K562 (cell line): ENCODE results near the gene GPT2. TPM values are rescaled to one million over a fixed set of nuclear protein-coding genes. Genes with fewer than 3 reads are reported as not detected.

Experiments used
- CBX8 ChIP-seq: fragments of 200-600 bp; sonication (generic); IDR thresholded peaks from 2 replicates; pipeline ENCODE4 v1.6.1; 2012; ENCODE audit warnings: borderline replicate concordance, mixed run types, low read depth, mild to moderate bottlenecking, moderate library complexity, mixed read lengths, low read length, control low read depth, inconsistent platforms; ENCODE audit not compliant: poor library complexity, severe bottlenecking; ENCODE audit errors: extremely low read depth
- EP400 ChIP-seq: fragments of 450-650 bp; IDR thresholded peaks from 2 replicates; pipeline ENCODE4 v1.6.1; 2017; ENCODE audit warnings: antibody characterized with exemption, mild to moderate bottlenecking, moderate library complexity
- ESRRB ChIP-seq: fragments of 250-450 bp; sonication (Bioruptor Pico); IDR thresholded peaks from 2 replicates; pipeline ENCODE4 v1.5.0; 2020; ENCODE audit warnings: mild to moderate bottlenecking, moderate library complexity, borderline replicate concordance
- KHSRP ChIP-seq: fragments of 450-650 bp; IDR thresholded peaks from 2 replicates; pipeline ENCODE4 v1.6.1; 2017
- PTTG1 ChIP-seq: fragments of 450-650 bp; IDR thresholded peaks from 2 replicates; pipeline ENCODE4 v1.6.1; 2016; ENCODE audit warnings: low read depth, mild to moderate bottlenecking, missing genetic modification characterization, missing compliant biosample characterization
- RBM22 ChIP-seq: fragments of 200-400 bp; formaldehyde crosslinking; IDR thresholded peaks from 2 replicates; pipeline ENCODE4 v1.6.1; 2018; ENCODE audit warnings: low read length, low read depth; ENCODE audit not compliant: poor library complexity, severe bottlenecking
- RBM34 ChIP-seq: fragments of 200-400 bp; formaldehyde crosslinking; IDR thresholded peaks from 2 replicates; pipeline ENCODE4 v1.6.1; 2018; ENCODE audit warnings: low read length, borderline replicate concordance; ENCODE audit not compliant: insufficient read depth
- SMARCE1 ChIP-seq: fragments of 450-650 bp; IDR thresholded peaks from 2 replicates; pipeline ENCODE4 v1.7.1; 2016; ENCODE audit warnings: mild to moderate bottlenecking
- SNIP1 ChIP-seq: fragments of 450-650 bp; IDR thresholded peaks from 2 replicates; pipeline ENCODE4 v1.7.1; 2017; ENCODE audit warnings: low read depth, mild to moderate bottlenecking
- ZNF717 ChIP-seq: fragments of 250-450 bp; sonication (Bioruptor Pico); IDR thresholded peaks from 2 replicates; pipeline ENCODE4 v1.5.0; 2021
- polyA plus RNA-seq, 8 experiments: library from polyadenylated mRNA; depleted of rRNA in 4 of 8; stranded (reverse) in 5 of 8; unstranded in 3 of 8; fragments of >200 nt; fragmentation: Nextera tagmentation in 2 of 8; fragmentation: Illumina TruSeq in 1 of 8; extraction: Ambion mirVana in 2 of 8; extraction: Trizol in 1 of 8; gene quantifications; 2 replicates each; pipeline versions ENCODE4 v1.2.1 to v1.2.3, GENCODE V29; 2011 to 2014; ENCODE audit warnings: inconsistent platforms in 1 of 8, missing spikeins in 1 of 8
- total RNA-seq, 7 experiments: library from RNA; depleted of rRNA in 6 of 7; stranded (reverse); fragments of >200 nt in 6 of 7; fragmentation: Illumina TruSeq in 2 of 7; extraction: Trizol in 2 of 7; gene quantifications; 2 replicates each; pipeline versions ENCODE4 v1.2.1 to v1.2.3, GENCODE V29; 2011 to 2021; ENCODE audit warnings: low replicate concordance in 1 of 7
- TF ChIP-seq, protein P1 (sequence below), 2 experiments: fragments of 450-650 bp in 1 of 2; IDR thresholded peaks; 2 replicates each; pipeline ENCODE4 v1.6.1; 2011 to 2017; ENCODE audit warnings: low read depth in 2 of 2, antibody characterized with exemption in 1 of 2, borderline replicate concordance in 1 of 2, low read length in 1 of 2, mild to moderate bottlenecking in 1 of 2, mixed read lengths in 1 of 2; ENCODE audit not compliant: control insufficient read depth in 1 of 2
- TF ChIP-seq, protein P2 (sequence below): fragments of 250-450 bp; sonication (Bioruptor Pico); IDR thresholded peaks from 2 replicates; pipeline ENCODE4 v1.5.0; 2021; ENCODE audit warnings: mild to moderate bottlenecking, borderline replicate concordance
- TF ChIP-seq, protein P3 (sequence below): fragments of 200-800 bp; sonication (Bioruptor generic); IDR thresholded peaks from 2 replicates; pipeline ENCODE4 v1.6.1; 2016; ENCODE audit warnings: missing genetic modification characterization, missing compliant biosample characterization
- TF ChIP-seq, protein P4 (sequence below): fragments of 450-650 bp; IDR thresholded peaks from 2 replicates; pipeline ENCODE4 v1.6.1; 2016; ENCODE audit warnings: low read depth, mild to moderate bottlenecking, moderate library complexity

GPT2 gene
- total and polyA plus RNA-seq, 9 of the 15 experiments (the other 6 are each of a cell fraction or from before 2014, with no cell fraction given), result 0.79 to 14.4 (median 5.8) TPM

DNA sequence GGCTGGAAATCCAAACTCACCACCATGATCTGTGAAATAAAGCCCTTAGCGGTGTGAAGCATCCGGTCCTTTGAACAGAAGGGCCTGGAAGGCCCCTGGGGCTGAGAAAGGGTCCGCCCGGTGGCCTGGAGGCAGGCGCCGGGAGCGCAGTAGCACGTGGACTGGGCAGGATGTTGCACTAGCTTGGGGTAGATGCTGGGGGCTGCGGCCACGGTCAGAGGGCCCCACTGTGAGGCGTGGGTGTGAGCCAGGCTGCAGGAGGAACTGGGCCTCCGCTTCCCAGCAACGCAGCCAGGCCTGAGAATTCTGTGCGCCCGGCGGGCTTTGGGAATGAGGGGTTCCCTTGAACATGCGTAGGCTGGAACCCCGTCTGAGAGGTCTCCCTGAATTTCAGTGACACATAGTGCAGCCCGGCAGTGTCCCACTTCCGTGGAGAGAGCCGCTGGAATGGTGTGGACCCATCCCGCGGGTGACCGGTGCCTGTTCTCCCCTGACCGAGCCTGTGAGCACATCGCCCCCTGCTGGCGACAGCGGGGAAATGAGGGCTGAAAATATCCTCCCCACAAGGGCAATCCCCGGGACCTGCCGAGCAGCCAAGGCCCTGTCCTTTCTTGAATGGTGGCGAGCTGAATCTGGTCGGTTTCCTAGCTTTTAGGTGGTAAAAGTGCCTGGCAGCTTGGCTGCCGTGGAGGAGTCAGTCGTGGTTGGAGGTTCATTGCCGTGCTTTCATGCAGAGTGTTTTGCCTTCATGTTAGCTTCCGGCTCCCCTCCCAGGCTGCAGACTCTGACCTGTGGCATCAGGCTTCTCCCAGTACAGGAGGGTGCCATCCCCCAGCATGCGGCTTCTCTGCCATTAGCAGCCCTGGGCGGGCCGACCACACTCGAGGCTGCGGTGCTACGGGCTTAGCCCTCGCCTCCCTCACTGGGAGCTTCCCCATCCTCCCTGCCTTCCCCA lies 45.5 kb downstream of the GPT2 start (continued):
- TF ChIP-seq PTTG1, result no peak
- TF ChIP-seq RBM34, result no peak
- no peak for TF ChIP-seq KHSRP
- TF ChIP-seq ZNF717, result no peak
- TF ChIP-seq RBM22, result no peak
- TF ChIP-seq, protein P1, sequence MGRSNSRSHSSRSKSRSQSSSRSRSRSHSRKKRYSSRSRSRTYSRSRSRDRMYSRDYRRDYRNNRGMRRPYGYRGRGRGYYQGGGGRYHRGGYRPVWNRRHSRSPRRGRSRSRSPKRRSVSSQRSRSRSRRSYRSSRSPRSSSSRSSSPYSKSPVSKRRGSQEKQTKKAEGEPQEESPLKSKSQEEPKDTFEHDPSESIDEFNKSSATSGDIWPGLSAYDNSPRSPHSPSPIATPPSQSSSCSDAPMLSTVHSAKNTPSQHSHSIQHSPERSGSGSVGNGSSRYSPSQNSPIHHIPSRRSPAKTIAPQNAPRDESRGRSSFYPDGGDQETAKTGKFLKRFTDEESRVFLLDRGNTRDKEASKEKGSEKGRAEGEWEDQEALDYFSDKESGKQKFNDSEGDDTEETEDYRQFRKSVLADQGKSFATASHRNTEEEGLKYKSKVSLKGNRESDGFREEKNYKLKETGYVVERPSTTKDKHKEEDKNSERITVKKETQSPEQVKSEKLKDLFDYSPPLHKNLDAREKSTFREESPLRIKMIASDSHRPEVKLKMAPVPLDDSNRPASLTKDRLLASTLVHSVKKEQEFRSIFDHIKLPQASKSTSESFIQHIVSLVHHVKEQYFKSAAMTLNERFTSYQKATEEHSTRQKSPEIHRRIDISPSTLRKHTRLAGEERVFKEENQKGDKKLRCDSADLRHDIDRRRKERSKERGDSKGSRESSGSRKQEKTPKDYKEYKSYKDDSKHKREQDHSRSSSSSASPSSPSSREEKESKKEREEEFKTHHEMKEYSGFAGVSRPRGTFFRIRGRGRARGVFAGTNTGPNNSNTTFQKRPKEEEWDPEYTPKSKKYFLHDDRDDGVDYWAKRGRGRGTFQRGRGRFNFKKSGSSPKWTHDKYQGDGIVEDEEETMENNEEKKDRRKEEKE (IDR thresholded peaks at IDR 0.05; ENCODE audit: borderline replicate concordance in 1 of 2, control insufficient read depth in 1 of 2, low read depth in 2 of 2, low read length in 1 of 2), result no peak
- TF ChIP-seq, protein P2, sequence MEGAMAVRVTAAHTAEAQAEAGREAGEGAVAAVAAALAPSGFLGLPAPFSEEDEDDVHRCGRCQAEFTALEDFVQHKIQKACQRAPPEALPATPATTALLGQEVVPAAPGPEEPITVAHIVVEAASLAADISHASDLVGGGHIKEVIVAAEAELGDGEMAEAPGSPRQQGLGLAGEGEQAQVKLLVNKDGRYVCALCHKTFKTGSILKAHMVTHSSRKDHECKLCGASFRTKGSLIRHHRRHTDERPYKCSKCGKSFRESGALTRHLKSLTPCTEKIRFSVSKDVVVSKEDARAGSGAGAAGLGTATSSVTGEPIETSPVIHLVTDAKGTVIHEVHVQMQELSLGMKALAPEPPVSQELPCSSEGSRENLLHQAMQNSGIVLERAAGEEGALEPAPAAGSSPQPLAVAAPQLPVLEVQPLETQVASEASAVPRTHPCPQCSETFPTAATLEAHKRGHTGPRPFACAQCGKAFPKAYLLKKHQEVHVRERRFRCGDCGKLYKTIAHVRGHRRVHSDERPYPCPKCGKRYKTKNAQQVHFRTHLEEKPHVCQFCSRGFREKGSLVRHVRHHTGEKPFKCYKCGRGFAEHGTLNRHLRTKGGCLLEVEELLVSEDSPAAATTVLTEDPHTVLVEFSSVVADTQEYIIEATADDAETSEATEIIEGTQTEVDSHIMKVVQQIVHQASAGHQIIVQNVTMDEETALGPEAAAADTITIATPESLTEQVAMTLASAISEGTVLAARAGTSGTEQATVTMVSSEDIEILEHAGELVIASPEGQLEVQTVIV, result no peak
- TF ChIP-seq, protein P3, sequence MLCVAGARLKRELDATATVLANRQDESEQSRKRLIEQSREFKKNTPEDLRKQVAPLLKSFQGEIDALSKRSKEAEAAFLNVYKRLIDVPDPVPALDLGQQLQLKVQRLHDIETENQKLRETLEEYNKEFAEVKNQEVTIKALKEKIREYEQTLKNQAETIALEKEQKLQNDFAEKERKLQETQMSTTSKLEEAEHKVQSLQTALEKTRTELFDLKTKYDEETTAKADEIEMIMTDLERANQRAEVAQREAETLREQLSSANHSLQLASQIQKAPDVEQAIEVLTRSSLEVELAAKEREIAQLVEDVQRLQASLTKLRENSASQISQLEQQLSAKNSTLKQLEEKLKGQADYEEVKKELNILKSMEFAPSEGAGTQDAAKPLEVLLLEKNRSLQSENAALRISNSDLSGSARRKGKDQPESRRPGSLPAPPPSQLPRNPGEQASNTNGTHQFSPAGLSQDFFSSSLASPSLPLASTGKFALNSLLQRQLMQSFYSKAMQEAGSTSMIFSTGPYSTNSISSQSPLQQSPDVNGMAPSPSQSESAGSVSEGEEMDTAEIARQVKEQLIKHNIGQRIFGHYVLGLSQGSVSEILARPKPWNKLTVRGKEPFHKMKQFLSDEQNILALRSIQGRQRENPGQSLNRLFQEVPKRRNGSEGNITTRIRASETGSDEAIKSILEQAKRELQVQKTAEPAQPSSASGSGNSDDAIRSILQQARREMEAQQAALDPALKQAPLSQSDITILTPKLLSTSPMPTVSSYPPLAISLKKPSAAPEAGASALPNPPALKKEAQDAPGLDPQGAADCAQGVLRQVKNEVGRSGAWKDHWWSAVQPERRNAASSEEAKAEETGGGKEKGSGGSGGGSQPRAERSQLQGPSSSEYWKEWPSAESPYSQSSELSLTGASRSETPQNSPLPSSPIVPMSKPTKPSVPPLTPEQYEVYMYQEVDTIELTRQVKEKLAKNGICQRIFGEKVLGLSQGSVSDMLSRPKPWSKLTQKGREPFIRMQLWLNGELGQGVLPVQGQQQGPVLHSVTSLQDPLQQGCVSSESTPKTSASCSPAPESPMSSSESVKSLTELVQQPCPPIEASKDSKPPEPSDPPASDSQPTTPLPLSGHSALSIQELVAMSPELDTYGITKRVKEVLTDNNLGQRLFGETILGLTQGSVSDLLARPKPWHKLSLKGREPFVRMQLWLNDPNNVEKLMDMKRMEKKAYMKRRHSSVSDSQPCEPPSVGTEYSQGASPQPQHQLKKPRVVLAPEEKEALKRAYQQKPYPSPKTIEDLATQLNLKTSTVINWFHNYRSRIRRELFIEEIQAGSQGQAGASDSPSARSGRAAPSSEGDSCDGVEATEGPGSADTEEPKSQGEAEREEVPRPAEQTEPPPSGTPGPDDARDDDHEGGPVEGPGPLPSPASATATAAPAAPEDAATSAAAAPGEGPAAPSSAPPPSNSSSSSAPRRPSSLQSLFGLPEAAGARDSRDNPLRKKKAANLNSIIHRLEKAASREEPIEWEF (CRISPR knock-in tag), result no peak
- TF ChIP-seq EP400, result no peak
- TF ChIP-seq SNIP1, result no peak
- TF ChIP-seq, protein P4, sequence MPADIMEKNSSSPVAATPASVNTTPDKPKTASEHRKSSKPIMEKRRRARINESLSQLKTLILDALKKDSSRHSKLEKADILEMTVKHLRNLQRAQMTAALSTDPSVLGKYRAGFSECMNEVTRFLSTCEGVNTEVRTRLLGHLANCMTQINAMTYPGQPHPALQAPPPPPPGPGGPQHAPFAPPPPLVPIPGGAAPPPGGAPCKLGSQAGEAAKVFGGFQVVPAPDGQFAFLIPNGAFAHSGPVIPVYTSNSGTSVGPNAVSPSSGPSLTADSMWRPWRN, result no peak
- no peak for TF ChIP-seq ESRRB
- TF ChIP-seq SMARCE1, result no peak
- no peak for TF ChIP-seq CBX8
